Measurements from ENCODE around the gene MAP1LC3B. TPM values are rescaled to one million over a fixed set of nuclear protein-coding genes. Genes with fewer than 3 reads are reported as not detected.

MAP1LC3B gene
- total and polyA plus RNA-seq, 2 of the 8 experiments (the other 6 are each of a cell fraction or from before 2014, with no cell fraction given) = 29.5 to 48.5 TPM

GRCh38 chr16:87356491-87356853, 35.7 kb upstream of the MAP1LC3B start:
- Histone ChIP-seq H3K9ac (replicated peaks in 1 of 4; ENCODE audit: extremely low read depth in 1 of 4, low read depth in 3 of 4, low read length in 3 of 4) (no peak overlapping the region), H2AFZ (ENCODE audit: low read length) (no peak overlapping the region), H3K36me3 (ENCODE audit: control insufficient read depth in 2 of 4, insufficient read depth in 4 of 4, low read length in 3 of 4) (peaks cover 0 to 17% (median 7%) of the 10 kb centered on the region in 4 experiments; a peak in 4 of 8 replicates), H2AK5ac (ENCODE audit: low read depth, low read length) (no peak overlapping the region), H3K18ac (ENCODE audit: extremely low read depth, low read length) (no peak overlapping the region), H2BK5ac (ENCODE audit: low read depth, low read length) (no peak overlapping the region), H3K23ac (ENCODE audit: insufficient read length) (no peak overlapping the region), H4K20me1 (replicated peaks in 1 of 2; ENCODE audit: control insufficient read depth in 1 of 2, insufficient read depth in 2 of 2, low read length in 2 of 2) (peaks cover 3 to 19% of the 10 kb centered on the region in 2 experiments), H3K27ac (ENCODE audit: low read depth, low read length) (no peak overlapping the region), H4K5ac (ENCODE audit: insufficient read length, low read depth, low read length) (no peak overlapping the region), H2BK12ac (ENCODE audit: low read depth, low read length) (no peak overlapping the region), H3K4ac (replicated peaks; ENCODE audit: insufficient read length, low read depth, low read length) (no peak overlapping the region), H3K79me2 (ENCODE audit: control insufficient read depth in 1 of 2, insufficient read depth in 2 of 2, low read length in 2 of 2) (no peaks in the 10 kb centered on the region), H3K23me2 (ENCODE audit: low read depth, low read length) (no peaks in the 10 kb centered on the region), H4K91ac (replicated peaks; ENCODE audit: insufficient read length, low read length) (no peak overlapping the region), H3K14ac (ENCODE audit: insufficient read length) (no peak overlapping the region), H3K9me3 (ENCODE audit: insufficient read depth in 2 of 2, low read depth in 1 of 2, low read length in 1 of 2) (no peaks in the 10 kb centered on the region), H3K79me1 (ENCODE audit: low read depth, low read length) (peaks cover 10% of the 10 kb centered on the region), H4K8ac (ENCODE audit: extremely low read depth, insufficient read depth, low read length) (no peak overlapping the region), H3K56ac (replicated peaks; ENCODE audit: insufficient read length, low read depth, low read length) (no peak overlapping the region), H3K4me2 (ENCODE audit: insufficient read depth in 1 of 2, low read depth in 2 of 2, low read length in 2 of 2) (no peak overlapping the region), H3K4me3 (ENCODE audit: extremely low read depth in 1 of 4, insufficient read depth in 2 of 4, low read depth in 3 of 4, low read length in 4 of 4) (no peak overlapping the region), H3K27me3 (replicated peaks in 1 of 4; ENCODE audit: control insufficient read depth in 3 of 4, extremely low read depth in 1 of 4, insufficient read depth in 3 of 4, low read length in 3 of 4) (no peaks in the 10 kb centered on the region), H2BK15ac (ENCODE audit: low read length) (no peak overlapping the region), H2BK120ac (replicated peaks; ENCODE audit: low read depth, low read length) (no peak overlapping the region), H3K4me1 (replicated peaks in 1 of 4; ENCODE audit: control insufficient read depth in 3 of 4, insufficient read depth in 4 of 4, low read length in 3 of 4) (no peaks in the 10 kb centered on the region), H2BK20ac (ENCODE audit: low read length) (no peak overlapping the region)
- ChIA-PET CTCF (ENCODE audit: partially characterized antibody) (interaction anchor here (0.6 to 1.2 kb wide), 5 partner anchors 8 to 60 kb away, joined by 3 to 4 read pairs (median 3); no protein-coding TSS in a partner anchor), POLR2A (ENCODE audit: partially characterized antibody) (no interaction called here)
- no peak for TF ChIP-seq SP2 (IDR thresholded peaks at IDR 0.05; ENCODE audit: low read length)
- TF ChIP-seq RXRA (IDR thresholded peaks at IDR 0.05; ENCODE audit: insufficient read depth, low read depth, low read length) = no peak
- no peak for TF ChIP-seq GABPA (IDR thresholded peaks at IDR 0.05; ENCODE audit: borderline replicate concordance, insufficient read depth, low read length)
- TF ChIP-seq TCF12 (IDR thresholded peaks at IDR 0.05; ENCODE audit: low read depth, low read length) = no peak
- 91% methylated on average over 8 of the region's 8 CpGs; no CpG with 5 or more reads in 1 of the 2 experiments for WGBS, 2 experiments (ENCODE audit: extremely low coverage in 1 of 2, insufficient coverage in 1 of 2, insufficient read length in 1 of 2, insufficient replicate concordance in 2 of 2, low coverage in 1 of 2, low lambda C conversion rate in 2 of 2, missing lambda C conversion rate in 1 of 2)
- no peak for FAIRE-seq
- no peak for DNase-seq (ENCODE audit: low read depth in 1 of 2, low spot score in 2 of 2)
